Measurements from ENCODE around the gene ASTN2.

Gene ASTN2

GRCh38 chr9:117218951-117219350 is 195.9 kb downstream of the ASTN2 start:
- TF ChIP-seq CTCF (IDR thresholded peaks at IDR 0.05; ENCODE audit: extremely low read depth, insufficient read depth, missing control alignments), result no peak
- DNase-seq (ENCODE audit: low spot score), result no peak
- in situ Hi-C loops (cut with MboI; ENCODE audit: low pct_unique_long_range_greater_than_20kb, low sequenced_read_pairs, unreplicated experiment), result no loop called here

DNA sequence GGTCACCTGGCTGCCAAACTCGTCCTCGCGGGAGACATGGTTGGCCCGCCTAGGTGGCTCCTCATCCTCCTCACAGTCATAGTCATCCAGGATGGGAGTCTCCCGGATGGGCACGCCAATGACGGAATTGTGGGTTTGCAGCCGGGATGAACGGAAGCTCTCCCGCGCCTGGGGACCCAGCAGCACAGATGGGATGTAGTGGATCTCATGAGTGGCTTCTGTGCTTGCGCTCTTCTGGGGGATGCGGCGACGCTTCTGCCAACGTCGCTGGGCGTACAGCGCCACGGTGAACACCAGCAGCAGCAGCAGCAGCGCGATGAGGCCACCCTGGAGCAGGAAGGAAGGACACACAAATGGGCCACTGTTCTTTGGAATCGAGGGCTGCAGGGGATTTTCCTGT is 200.4 kb downstream of the ASTN2 start:
- no peak for DNase-seq (ENCODE audit: low spot score)
- in situ Hi-C loops (cut with MboI; ENCODE audit: low pct_unique_long_range_greater_than_20kb, low sequenced_read_pairs, unreplicated experiment), result no loop called here

DNA sequence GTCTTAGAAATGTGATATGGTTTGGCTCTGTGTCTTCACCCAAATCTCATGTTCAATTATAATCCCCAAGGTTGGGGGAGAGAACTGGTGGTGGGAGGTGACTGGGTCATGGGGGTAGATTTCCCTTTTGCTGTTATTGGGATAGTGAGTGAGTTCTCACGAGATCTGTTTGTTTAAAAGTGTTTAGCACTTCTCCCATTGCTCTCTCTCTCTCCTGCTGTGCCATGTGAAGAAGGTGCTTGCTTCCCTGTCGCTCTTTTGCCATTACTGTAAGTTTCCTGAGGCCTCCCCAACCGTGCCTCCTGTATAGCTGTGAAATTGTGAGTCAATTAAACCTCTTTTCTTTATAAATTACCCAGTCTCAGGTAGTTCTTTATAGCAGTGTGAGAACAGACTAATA is 203.6 kb downstream of the ASTN2 start:
- in situ Hi-C loops (cut with MboI; ENCODE audit: low pct_unique_long_range_greater_than_20kb, low sequenced_read_pairs, unreplicated experiment), result no loop called here
- TF ChIP-seq CTCF (IDR thresholded peaks at IDR 0.05; ENCODE audit: extremely low read depth, insufficient read depth, missing control alignments), result no peak
- DNase-seq (ENCODE audit: low spot score), result no peak

More for the DNA sequence above, 200.4 kb downstream of the ASTN2 start:
- TF ChIP-seq CTCF (IDR thresholded peaks at IDR 0.05; ENCODE audit: extremely low read depth, insufficient read depth, missing control alignments), result no peak

- in situ Hi-C loops (cut with MboI; ENCODE audit: low pct_unique_long_range_greater_than_20kb, low sequenced_read_pairs, unreplicated experiment), result no loop called here
- DNase-seq (ENCODE audit: low spot score), result no peak
Measured at GRCh38 chr9:117205806-117206205, 209.1 kb downstream of the ASTN2 start.

DNA sequence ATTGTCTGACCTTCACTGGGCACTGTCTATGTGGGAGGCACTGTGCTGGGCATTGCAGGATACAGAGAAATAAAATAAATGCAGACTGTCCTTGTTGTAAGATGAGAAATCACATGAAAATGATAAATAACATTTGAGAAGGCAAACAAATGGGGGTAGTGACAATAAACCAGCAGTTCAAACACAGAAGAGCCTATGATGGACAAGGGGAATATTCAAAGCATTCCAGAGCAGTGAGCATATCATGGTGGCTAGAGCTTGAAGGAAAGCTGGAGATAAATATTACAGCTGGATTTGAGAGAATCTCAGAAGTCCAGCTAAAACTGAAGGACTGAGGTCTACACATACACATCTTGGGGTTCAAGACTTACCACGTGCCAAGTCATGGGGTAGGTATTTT is 209.9 kb downstream of the ASTN2 start:
- TF ChIP-seq CTCF (IDR thresholded peaks at IDR 0.05; ENCODE audit: extremely low read depth, insufficient read depth, missing control alignments), result no peak
- DNase-seq (ENCODE audit: low spot score), result no peak
- in situ Hi-C loops (cut with MboI; ENCODE audit: low pct_unique_long_range_greater_than_20kb, low sequenced_read_pairs, unreplicated experiment), result no loop called here

More at GRCh38 chr9:117205806-117206205, 209.1 kb downstream of the ASTN2 start:
- TF ChIP-seq CTCF (IDR thresholded peaks at IDR 0.05; ENCODE audit: extremely low read depth, insufficient read depth, missing control alignments), result no peak

- TF ChIP-seq CTCF (IDR thresholded peaks at IDR 0.05; ENCODE audit: extremely low read depth, insufficient read depth, missing control alignments), result no peak
- in situ Hi-C loops (cut with MboI; ENCODE audit: low pct_unique_long_range_greater_than_20kb, low sequenced_read_pairs, unreplicated experiment), result no loop called here
- DNase-seq (ENCODE audit: low spot score), result no peak
Measured at GRCh38 chr9:117191504-117192261, 223.2 kb downstream of the ASTN2 start.

Data from GM13977 (cell line).